Hepatocyte (in vitro differentiated cells): Measurements from ENCODE around the gene CEACAM7.
"Not testable (repeated sequence)": the region's sequence is repeated elsewhere in the genome, so short reads cannot be mapped to it uniquely, and the experiment has no call there.

ENCODE experiments used
- EZH2 ChIP-seq: fragments of 200-600 bp; sonication (generic); IDR thresholded peaks from 2 replicates; pipeline ENCODE4 v1.6.1; 2016; ENCODE audit warnings: antibody characterized with exemption, mild to moderate bottlenecking, borderline replicate concordance
- EZH2phosphoT487 ChIP-seq: fragments of 200-600 bp; sonication (generic); IDR thresholded peaks from one replicate; pipeline ENCODE4 v1.6.1; 2018; ENCODE audit warnings: antibody characterized with exemption, mild to moderate bottlenecking, low read depth, moderate library complexity; ENCODE audit not compliant: unreplicated experiment, severe bottlenecking
- TF ChIP-seq, protein P1 (sequence below): fragments of 200-600 bp; sonication (generic); IDR thresholded peaks from 2 replicates; pipeline ENCODE4 v1.5.1; 2016; ENCODE audit warnings: antibody characterized with exemption, mild to moderate bottlenecking; ENCODE audit not compliant: poor library complexity

DNA sequence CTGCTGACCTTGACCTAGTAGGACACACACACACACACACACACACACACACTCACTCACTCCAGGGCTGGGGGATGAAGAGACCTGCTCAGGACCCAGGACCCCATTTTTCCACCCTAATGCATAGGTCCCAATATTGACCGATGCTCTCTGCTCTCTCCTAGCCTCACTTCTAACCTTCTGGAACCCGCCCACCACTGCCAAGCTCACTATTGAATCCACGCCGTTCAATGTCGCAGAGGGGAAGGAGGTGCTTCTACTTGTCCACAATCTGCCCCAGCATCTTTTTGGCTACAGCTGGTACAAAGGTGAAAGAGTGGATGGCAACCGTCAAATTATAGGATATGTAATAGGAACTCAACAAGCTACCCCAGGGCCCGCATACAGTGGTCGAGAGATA, 21.4 kb upstream of the CEACAM7 start:
- TF ChIP-seq EZH2, EZH2phosphoT487: not testable (repeated sequence)
- TF ChIP-seq, protein P1, sequence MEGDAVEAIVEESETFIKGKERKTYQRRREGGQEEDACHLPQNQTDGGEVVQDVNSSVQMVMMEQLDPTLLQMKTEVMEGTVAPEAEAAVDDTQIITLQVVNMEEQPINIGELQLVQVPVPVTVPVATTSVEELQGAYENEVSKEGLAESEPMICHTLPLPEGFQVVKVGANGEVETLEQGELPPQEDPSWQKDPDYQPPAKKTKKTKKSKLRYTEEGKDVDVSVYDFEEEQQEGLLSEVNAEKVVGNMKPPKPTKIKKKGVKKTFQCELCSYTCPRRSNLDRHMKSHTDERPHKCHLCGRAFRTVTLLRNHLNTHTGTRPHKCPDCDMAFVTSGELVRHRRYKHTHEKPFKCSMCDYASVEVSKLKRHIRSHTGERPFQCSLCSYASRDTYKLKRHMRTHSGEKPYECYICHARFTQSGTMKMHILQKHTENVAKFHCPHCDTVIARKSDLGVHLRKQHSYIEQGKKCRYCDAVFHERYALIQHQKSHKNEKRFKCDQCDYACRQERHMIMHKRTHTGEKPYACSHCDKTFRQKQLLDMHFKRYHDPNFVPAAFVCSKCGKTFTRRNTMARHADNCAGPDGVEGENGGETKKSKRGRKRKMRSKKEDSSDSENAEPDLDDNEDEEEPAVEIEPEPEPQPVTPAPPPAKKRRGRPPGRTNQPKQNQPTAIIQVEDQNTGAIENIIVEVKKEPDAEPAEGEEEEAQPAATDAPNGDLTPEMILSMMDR, result not testable (repeated sequence)
